HG03575 (cell line): Measurements from ENCODE around the gene SVIL.
"Not testable (repeated sequence)": the region's sequence is repeated elsewhere in the genome, so short reads cannot be mapped to it uniquely, and the experiment has no call there.

Experiments
- ATAC-seq: cut with Tn5 transposase; IDR thresholded peaks from one replicate; pipeline ENCODE4 v1.9.1; 2021; ENCODE audit not compliant: unreplicated experiment, insufficient number of reproducible peaks, low FRiP score; ENCODE audit errors: extremely low read depth

The SVIL gene

DNA sequence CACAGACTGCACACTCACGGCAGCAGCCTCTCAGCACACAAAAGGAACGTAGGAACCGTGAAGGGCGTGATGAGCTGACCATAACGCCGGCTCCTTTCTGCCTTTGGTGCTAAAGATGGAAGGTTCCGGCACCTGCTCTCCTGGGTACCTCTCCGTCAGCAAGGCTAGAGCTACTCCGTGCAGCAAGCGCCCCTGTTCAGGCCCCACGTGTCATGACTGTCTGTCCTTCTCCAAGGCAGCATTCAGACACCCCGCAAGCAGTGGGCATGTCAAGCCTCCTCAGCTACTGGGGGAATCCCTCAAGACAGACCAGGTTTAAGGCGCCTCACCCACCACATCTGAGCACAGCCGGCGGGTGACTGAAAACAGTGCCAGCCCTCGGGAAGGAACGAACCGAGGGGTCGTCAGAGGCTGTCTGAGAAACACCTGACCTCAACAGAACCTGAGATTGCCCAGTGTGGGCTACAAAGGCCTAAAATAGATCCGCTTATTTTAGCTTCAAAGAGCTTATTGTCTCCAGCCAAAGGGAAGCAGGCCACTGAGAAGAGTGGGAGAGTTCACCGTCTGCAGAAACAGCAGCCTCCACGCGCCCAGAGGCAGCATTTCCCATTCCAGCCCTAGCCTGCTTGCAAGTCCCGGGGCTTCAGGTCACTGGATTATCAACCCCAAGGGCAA lies 124.2 kb downstream of the SVIL start:
- not testable (repeated sequence) for ATAC-seq

DNA sequence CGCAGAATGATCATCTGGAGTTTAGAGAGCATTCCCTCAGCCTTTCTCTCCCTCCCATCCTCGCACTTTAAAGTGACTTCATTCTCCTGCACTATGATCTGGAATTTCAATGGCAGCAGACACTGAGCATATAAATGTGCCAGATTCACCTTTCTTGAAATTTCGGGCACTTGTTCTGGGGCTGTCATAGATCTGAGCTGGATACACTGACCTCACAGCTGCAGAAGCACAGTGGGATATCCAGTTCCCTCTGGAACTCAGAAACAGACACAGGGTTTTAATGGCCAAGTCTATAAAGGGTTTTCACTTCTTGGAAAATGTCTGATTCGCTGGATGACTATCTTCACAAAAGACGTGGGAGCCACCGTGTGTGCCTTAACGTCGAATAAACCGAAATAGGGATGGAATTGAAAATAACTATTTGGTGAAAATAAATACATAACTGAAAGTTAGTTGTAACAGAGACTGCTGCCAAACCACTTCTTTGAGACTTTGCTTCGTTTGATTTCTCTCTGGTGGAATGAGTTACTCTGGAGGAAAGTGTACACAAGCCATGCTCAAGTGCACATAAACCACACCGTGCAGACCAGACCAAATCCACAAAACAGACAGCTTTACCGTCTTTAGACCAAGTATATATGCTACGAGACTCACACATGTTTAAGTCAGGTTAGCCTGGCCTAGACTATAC lies 126.1 kb downstream of the SVIL start:
- no peak for ATAC-seq

GRCh38 chr10:29507750-29508149 lies 127.0 kb downstream of the SVIL start:
- not testable (repeated sequence) for ATAC-seq

- ATAC-seq, result not testable (repeated sequence)
Observed at GRCh38 chr10:29506324-29506921, 128.3 kb downstream of the SVIL start.

- ATAC-seq, result no peak
Observed at GRCh38 chr10:29502351-29502750, 132.4 kb downstream of the SVIL start.

DNA sequence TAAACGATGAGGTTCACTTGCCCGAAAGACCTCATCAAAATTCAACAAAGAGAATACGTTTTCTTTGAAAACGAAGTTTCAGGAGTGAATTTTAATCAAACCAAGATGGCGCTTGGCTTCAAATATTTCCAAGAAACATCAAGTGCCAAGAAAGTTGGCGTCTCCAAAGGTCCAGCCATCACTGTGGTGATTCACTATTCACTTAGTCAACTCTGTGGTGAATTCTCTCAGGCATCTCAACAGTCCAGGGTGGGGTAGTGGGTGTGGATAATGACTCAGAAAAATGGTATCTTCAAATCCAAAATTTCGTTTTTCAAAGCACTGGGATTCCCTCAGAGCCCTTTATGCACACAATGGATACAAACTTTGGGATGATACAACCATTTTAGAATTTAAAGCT lies 133.1 kb downstream of the SVIL start:
- ATAC-seq, result no peak

DNA sequence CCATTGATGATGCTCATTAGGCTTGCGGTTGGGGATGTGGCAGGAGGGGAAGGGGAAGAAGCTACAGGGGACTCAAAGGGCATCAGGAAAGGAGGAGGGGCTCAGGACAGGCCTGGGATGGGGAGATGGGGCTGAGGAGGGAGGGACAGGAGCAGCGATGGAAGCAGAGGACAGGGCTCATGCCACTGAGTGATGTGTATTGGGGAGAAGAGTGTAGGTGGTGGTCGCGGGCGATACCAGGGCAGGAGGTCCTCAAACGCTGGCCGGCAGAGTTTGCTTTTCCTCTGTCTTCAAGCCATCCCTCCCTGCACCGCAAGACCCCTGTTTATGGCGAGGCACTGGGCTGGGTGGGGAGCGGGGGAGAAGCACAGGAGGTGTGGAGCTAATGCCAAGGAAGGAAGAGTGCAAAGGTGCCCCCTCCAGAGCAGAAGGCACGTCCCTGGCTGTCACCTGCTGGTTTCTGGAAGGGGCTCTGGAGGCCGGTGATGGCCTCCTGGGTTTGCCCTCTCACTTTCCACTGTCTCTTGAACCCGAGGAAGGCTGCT lies 134.7 kb downstream of the SVIL start:
- ATAC-seq, result no peak

GRCh38 chr10:29496341-29497162 lies 138.2 kb downstream of the SVIL start:
- ATAC-seq, result no peak

DNA sequence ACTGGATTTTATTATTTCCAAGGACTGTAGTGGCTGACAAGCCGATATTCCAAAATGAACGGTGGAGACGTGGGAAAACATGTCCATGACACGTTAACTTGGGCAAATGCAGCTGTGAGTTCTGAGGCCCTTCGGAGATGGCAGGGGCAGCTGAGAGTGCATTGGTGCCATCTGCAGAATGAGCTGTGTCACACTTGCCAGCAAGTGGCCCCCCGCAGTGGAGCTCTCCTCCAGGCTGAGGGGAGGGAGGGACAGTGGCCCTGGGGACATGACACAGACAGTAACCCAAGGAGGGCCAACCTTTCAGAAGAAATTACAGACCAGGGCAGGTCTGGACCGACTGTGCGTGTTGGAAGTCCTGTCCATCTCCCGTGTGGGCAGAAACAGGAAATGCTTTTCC lies 139.4 kb downstream of the SVIL start:
- no peak for ATAC-seq

DNA sequence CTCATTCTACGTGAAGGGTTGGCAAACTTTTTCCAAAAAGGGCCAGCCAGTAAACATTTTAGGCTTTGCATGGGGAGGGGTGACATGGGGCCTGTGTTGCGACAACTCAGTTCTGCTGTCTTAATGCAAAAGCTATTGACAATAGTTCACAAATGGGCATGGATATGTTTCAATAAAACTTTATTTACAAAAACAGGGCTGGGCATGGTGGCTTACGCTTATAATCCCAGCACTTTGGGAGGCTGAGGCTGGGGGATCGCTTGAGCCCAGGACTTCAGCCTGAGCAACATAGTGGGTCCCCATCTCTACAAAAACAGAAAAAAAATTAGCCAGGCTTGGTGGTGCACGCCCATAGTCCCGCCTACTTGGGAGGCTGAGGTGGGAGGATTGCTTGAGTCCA lies 141.1 kb downstream of the SVIL start:
- ATAC-seq, result no peak

- ATAC-seq, result no peak
Observed at GRCh38 chr10:29492774-29493173, 142.0 kb downstream of the SVIL start.

GRCh38 chr10:29491918-29492317 lies 142.9 kb downstream of the SVIL start:
- no peak for ATAC-seq

GRCh38 chr10:29490781-29491280 lies 143.9 kb downstream of the SVIL start:
- not testable (repeated sequence) for ATAC-seq

DNA sequence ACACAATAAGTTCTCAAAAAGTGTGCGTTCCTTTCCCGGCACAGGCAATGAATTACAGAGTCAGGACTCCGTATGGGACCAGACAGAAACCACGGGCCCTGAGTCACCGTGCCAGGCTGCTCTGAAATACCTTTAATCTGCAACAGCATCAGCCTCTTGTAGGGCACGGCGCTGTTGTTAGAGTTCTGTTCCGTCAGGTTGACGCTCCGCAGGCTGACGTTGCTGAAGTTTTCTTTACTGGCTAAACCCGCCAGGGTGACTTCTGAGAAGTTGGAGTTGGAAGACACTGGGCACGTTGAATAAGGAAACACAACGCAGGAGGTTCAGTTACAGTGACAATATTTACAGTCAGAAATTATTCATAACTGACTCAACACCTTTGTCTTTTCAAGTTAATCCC lies 146.3 kb downstream of the SVIL start:
- not testable (repeated sequence) for ATAC-seq

DNA sequence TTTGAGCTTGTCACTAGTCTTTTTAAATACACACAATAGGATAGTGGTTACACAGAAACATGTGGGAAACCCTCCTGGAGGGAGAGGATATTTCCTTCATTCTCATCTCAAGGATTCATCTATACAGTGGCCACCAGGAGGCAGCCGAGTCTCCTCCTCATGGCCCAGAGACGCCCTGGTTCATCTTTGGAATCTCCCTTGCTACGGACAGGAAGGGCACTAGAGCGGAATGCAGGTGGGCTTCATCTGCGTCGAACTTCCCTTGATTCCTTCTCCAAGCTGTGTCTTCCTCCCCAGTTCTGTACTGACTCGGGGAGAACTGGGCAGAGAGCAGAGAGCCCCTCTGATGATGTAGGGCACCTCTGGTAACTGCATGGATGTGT lies 146.9 kb downstream of the SVIL start:
- not testable (repeated sequence) for ATAC-seq

DNA sequence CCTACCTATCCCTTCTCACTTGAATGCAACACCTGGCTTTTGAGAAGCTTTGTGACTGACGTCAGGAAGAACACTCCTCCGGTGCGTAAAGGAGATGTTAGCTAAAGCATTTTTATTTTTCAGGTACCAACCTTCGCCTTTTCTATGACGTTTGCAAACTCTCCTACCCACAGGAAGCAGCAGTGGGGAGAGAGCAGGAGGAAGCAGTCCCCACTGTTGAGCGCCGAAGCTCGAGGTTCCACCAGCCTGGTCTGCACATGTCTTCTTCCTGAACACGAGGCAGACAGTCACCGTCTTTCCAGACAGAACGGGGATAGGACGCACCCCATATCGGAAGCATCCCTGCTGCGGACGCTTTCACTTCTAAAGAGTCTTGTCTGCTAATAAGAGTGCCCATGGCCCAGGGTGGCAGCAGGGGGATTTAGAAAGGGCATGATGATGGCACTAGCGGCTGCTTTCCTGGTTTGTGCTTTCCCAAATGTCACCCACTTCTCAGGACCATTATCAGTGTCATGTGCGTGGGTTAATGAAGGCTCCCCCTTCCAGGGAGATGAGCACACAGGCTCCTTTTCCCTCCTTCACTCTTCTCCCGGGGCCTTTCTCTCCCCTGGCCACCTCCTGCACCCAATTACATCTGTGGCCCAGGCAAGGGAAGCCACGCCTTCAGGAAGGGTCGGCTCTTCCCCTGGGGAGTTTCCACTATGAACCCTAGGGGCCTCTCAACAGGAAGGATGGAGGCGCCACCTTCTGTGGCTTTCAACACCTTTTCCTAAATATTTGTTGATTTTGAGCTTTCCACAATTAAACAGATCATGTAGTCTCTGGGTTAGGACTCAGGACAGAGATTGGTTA lies 147.5 kb downstream of the SVIL start:
- ATAC-seq, result not testable (repeated sequence)

- ATAC-seq, result no peak
Observed at GRCh38 chr10:29486433-29486832, 148.3 kb downstream of the SVIL start.

- not testable (repeated sequence) for ATAC-seq
Observed at GRCh38 chr10:29484677-29485076, 150.1 kb downstream of the SVIL start.
